ENCODE results near the gene GNAI1. TPM values are rescaled to one million over a fixed set of nuclear protein-coding genes. Genes with fewer than 3 reads are reported as not detected.

Gene GNAI1
- total RNA-seq, 1 experiment from 2014 or later: 20.5 TPM

DNA sequence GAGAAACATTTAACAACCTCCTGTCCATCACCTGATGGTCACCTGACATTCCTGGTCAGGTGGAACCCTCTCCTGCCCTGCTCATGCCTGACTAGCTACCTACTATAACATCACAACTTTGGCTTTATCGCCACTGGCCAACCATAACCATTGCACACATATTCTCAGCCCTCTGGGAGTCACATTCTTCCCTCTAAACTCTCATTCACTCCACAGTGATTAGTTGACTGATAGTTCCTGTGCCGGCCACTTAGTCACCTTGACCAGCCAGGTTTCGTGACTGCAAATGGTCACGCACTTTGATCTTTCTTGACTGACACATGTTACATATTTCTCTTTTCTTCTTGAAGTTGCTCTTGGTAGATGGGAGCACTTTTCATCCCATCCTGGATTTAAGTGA is 50.1 kb downstream of the GNAI1 start:
- Mint-ChIP-seq H3K36me3 (ENCODE audit: insufficient read depth, unreplicated experiment) (no peaks in the 10 kb centered on the region), H3K9me3 (ENCODE audit: low read depth, unreplicated experiment) (peaks cover 7% of the 10 kb centered on the region), H3K4me1 (ENCODE audit: low read depth, unreplicated experiment) (peaks cover 15% of the 10 kb centered on the region), H3K27me3 (ENCODE audit: unreplicated experiment) (no peaks in the 10 kb centered on the region), H3K4me3 (ENCODE audit: low read depth, unreplicated experiment) (no peak overlapping the region), H3K27ac (ENCODE audit: unreplicated experiment) (no peak overlapping the region)
- BruUV-seq (replicated peaks): no TSS peak
- intact Hi-C loops (cut with micrococcal nuclease; ENCODE audit: unreplicated experiment): no loop called here
- CTCF ChIA-PET: no interaction called here
- TF ChIP-seq, protein P1, sequence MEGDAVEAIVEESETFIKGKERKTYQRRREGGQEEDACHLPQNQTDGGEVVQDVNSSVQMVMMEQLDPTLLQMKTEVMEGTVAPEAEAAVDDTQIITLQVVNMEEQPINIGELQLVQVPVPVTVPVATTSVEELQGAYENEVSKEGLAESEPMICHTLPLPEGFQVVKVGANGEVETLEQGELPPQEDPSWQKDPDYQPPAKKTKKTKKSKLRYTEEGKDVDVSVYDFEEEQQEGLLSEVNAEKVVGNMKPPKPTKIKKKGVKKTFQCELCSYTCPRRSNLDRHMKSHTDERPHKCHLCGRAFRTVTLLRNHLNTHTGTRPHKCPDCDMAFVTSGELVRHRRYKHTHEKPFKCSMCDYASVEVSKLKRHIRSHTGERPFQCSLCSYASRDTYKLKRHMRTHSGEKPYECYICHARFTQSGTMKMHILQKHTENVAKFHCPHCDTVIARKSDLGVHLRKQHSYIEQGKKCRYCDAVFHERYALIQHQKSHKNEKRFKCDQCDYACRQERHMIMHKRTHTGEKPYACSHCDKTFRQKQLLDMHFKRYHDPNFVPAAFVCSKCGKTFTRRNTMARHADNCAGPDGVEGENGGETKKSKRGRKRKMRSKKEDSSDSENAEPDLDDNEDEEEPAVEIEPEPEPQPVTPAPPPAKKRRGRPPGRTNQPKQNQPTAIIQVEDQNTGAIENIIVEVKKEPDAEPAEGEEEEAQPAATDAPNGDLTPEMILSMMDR (IDR thresholded peaks at IDR 0.05; ENCODE audit: unreplicated experiment): no peak
- DNase-seq: no peak

DNA sequence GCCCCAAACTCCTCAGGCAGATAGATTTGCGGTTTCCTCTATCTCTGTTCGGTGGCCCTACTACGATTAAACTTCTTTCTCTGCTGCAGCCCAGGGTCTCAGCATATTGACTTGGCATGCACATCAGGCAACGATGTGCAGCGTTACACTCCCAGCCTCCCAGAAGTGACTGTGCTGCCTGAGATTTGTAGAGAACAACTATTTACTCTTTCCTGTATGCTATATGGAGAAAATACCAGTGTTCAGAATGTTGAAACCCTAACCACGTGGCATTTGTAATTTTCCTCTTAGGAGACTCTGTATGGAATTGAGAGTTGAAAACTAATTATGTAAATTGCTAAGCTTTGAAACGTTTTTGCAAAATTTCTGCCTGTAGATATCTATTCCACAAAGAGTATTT is 50.9 kb downstream of the GNAI1 start:
- Mint-ChIP-seq H3K36me3 (ENCODE audit: insufficient read depth, unreplicated experiment) (no peaks in the 10 kb centered on the region), H3K27ac (ENCODE audit: unreplicated experiment) (no peak overlapping the region), H3K4me1 (ENCODE audit: low read depth, unreplicated experiment) (peaks cover 15% of the 10 kb centered on the region), H3K4me3 (ENCODE audit: low read depth, unreplicated experiment) (no peak overlapping the region), H3K9me3 (ENCODE audit: low read depth, unreplicated experiment) (peaks cover 7% of the 10 kb centered on the region), H3K27me3 (ENCODE audit: unreplicated experiment) (no peaks in the 10 kb centered on the region)
- no TSS peak for BruUV-seq (replicated peaks)
- CTCF ChIA-PET: no interaction called here
- no peak for DNase-seq
- intact Hi-C loops (cut with micrococcal nuclease; ENCODE audit: unreplicated experiment): no loop called here
- TF ChIP-seq, protein P1 (IDR thresholded peaks at IDR 0.05; ENCODE audit: unreplicated experiment): no peak

DNA sequence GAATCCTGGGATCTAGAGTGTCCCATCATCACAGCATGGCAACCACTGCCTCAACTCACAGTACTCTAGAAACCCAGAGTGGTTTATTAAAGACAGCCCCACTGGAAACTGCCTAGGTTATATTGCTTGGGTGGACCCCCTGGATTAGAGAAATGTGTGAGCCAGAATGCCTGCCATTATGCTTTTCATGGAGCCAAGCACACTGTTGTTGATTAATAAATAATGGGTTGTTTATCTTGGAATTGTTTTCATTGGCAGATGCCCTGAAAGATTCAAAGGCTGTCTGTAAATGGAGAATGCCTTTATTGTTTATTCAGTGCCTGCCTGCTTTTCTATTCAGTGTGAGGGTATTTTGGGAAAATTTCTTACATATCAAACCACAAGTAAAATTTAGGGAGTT is 52.1 kb downstream of the GNAI1 start:
- H3K27ac Mint-ChIP-seq (ENCODE audit: unreplicated experiment): no peak overlapping the region
- no peaks in the 10 kb centered on the region for H3K27me3 Mint-ChIP-seq (ENCODE audit: unreplicated experiment)
- TF ChIP-seq, protein P1 (IDR thresholded peaks at IDR 0.05; ENCODE audit: unreplicated experiment): no peak
- H3K4me1 Mint-ChIP-seq (ENCODE audit: low read depth, unreplicated experiment): peaks cover 15% of the 10 kb centered on the region
- no peak overlapping the region for H3K4me3 Mint-ChIP-seq (ENCODE audit: low read depth, unreplicated experiment)
- peaks cover 7% of the 10 kb centered on the region for H3K9me3 Mint-ChIP-seq (ENCODE audit: low read depth, unreplicated experiment)
- no peaks in the 10 kb centered on the region for H3K36me3 Mint-ChIP-seq (ENCODE audit: insufficient read depth, unreplicated experiment)
- BruUV-seq (replicated peaks): no TSS peak
- intact Hi-C loops (cut with micrococcal nuclease; ENCODE audit: unreplicated experiment): no loop called here
- DNase-seq: no peak
- CTCF ChIA-PET: no interaction called here

DNA sequence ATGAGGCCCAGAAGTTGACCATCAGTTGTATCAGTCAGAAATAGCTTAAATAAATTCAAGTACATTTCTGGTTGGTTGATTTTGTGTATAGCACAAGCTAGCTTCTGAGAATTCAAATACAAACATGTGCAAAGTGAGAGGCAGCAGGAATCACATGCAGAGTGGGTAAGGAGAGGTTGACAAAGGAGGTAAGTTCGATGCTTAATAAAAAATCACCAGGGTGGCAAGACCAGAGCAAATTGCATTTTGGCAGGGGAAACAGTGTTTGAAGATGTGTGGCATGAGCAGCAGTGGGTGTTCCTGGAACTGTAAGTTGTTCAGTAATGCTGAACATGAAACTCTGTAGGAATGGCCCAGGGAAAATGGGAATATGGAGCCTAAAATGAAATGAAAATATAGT is 52.6 kb downstream of the GNAI1 start:
- CTCF ChIA-PET: no interaction called here
- intact Hi-C loops (cut with micrococcal nuclease; ENCODE audit: unreplicated experiment): no loop called here
- H3K27me3 Mint-ChIP-seq (ENCODE audit: unreplicated experiment): no peaks in the 10 kb centered on the region
- TF ChIP-seq, protein P1 (IDR thresholded peaks at IDR 0.05; ENCODE audit: unreplicated experiment): no peak
- peaks cover 15% of the 10 kb centered on the region for H3K4me1 Mint-ChIP-seq (ENCODE audit: low read depth, unreplicated experiment)
- no TSS peak for BruUV-seq (replicated peaks)
- no peaks in the 10 kb centered on the region for H3K36me3 Mint-ChIP-seq (ENCODE audit: insufficient read depth, unreplicated experiment)
- no peak overlapping the region for H3K27ac Mint-ChIP-seq (ENCODE audit: unreplicated experiment)
- no peak overlapping the region for H3K4me3 Mint-ChIP-seq (ENCODE audit: low read depth, unreplicated experiment)
- H3K9me3 Mint-ChIP-seq (ENCODE audit: low read depth, unreplicated experiment): peaks cover 7% of the 10 kb centered on the region
- DNase-seq: no peak

DNA sequence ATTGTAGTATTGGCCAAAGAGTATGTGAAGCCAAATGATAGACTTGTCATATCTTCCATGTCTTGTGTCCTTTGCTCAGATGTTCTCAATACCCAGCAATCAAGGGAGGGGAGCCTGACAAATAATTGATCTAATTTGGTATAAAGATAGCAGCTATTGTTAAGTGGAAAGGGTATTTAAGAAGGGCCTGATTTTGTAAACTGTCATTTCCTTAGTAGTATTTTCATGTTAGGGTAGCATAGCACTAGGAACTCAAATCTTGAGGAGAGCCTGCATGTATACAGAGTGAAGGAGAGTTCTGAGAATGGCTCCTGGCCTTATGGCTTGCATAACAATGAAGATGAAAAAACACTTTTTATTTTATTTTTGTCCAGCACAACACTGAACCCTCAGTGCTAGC is 53.1 kb downstream of the GNAI1 start:
- intact Hi-C loops (cut with micrococcal nuclease; ENCODE audit: unreplicated experiment): no loop called here
- H3K27me3 Mint-ChIP-seq (ENCODE audit: unreplicated experiment): no peaks in the 10 kb centered on the region
- no TSS peak for BruUV-seq (replicated peaks)
- DNase-seq: no peak
- CTCF ChIA-PET: no interaction called here
- H3K4me1 Mint-ChIP-seq (ENCODE audit: low read depth, unreplicated experiment): peaks cover 15% of the 10 kb centered on the region
- H3K9me3 Mint-ChIP-seq (ENCODE audit: low read depth, unreplicated experiment): peaks cover 7% of the 10 kb centered on the region
- TF ChIP-seq, protein P1 (IDR thresholded peaks at IDR 0.05; ENCODE audit: unreplicated experiment): no peak
- no peak overlapping the region for H3K27ac Mint-ChIP-seq (ENCODE audit: unreplicated experiment)
- no peak overlapping the region for H3K4me3 Mint-ChIP-seq (ENCODE audit: low read depth, unreplicated experiment)
- no peaks in the 10 kb centered on the region for H3K36me3 Mint-ChIP-seq (ENCODE audit: insufficient read depth, unreplicated experiment)
